ENCODE results near the gene EPHA2.
"Not testable (repeated sequence)": the region's sequence is repeated elsewhere in the genome, so short reads cannot be mapped to it uniquely, and the experiment has no call there.

Gene EPHA2

DNA sequence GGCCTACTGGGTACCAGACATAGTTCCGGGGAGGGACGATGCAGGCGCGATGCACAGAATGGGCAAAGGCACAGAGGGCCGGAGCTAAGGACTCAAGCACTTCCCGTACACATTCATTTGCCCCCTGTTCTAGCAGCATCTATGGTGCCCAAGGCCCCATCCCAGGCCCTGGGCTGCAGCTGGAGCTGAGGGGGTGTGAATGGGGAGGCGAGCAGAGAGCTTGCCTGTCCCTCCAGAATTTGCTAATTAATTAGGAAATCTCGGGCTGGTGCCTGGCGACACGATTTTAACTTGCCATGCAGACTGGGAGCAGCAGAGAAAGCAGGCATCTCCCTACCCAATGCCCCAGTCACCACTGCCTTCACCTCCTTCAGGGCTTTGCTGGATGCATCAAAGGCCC, 35.9 kb downstream of the EPHA2 start:
- DNase-seq (ENCODE audit: low read depth in 2 of 2): no peak

DNA sequence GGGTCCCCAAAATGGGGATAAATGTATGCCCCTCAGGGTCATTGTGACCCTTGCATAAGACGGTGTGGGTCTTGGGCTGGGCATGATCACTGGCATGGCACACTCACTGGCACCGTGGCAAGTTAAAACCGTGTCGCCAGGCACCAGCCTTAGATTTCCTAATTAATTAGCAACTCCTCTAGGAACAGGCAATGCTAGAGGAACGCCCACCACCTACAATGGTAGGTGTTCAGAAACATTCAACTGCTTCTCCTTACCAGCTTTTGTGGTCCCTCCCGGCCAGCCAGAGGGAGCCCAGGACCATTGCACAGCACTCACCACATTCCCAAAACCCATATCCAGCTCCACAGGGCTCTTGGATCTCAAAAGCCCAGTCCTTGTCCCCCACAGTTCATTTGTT, 36.4 kb downstream of the EPHA2 start:
- DNase-seq (ENCODE audit: low read depth in 2 of 2): no peak

DNA sequence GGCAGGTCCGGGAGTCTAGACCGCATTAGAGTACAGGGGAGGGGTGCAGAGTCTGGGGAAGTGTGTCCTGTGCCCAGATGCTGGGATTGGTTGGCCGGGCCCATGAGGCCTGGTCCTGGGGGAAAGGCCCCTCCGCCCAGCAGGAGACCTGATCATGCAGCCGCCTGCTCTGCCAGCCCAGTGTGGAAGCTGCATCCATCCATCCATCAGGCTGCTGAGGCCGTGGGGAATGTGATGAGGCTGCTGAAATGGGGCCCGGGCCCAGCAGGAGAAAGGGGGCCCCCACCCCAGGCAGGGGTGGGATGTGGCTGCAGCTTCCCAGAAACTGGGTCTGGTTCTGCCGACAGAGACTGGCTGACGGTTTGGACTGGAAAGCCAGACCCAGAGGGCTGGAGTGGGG, 37.2 kb downstream of the EPHA2 start:
- no peak for DNase-seq (ENCODE audit: low read depth in 2 of 2)

GRCh38 chr1:16117936-16118335, 37.9 kb downstream of the EPHA2 start:
- DNase-seq (ENCODE audit: low read depth in 2 of 2): no peak

GRCh38 chr1:16117369-16117768, 38.5 kb downstream of the EPHA2 start:
- no peak for DNase-seq (ENCODE audit: low read depth in 2 of 2)

DNA sequence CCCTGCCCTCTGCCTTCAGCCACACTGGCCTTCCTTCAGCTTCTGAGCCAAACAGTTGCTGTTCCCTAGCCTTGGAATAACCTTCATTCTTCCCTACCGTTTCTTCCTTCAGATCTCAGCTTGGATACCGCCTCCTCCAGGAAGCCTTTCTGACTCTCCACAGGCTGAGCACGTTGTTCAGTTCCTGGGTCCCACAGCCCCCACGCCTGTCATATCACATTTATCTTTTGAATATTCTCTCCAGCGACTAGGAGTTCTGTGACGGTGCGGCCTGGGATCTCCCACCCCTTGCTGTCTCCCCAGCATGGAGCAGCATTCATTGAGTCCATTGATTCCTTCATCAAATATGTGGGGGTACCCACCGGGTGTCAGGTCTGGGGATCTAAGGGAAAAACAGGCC, 39.2 kb downstream of the EPHA2 start:
- no peak for DNase-seq (ENCODE audit: low read depth in 2 of 2)

DNA sequence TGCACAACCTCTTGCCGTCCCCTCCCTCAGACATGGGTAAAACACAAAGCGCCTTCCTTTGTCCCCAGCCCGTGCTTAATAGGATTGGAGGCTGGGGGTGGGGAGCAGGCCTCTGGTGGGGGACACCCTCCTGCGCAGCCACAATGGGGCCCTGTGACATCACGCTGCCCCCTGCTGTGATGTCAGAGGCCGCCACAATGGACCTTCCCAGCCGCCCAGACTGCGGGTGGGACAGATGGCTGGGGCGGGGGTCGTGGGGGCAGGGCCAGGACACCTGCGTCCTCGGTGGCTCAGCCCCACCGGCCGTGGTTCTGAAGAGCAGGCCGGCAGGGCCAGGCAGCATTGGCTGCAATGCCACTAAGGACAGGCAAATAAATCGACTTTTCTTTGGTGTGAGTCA, 39.9 kb downstream of the EPHA2 start:
- no peak for DNase-seq (ENCODE audit: low read depth in 2 of 2)

DNA sequence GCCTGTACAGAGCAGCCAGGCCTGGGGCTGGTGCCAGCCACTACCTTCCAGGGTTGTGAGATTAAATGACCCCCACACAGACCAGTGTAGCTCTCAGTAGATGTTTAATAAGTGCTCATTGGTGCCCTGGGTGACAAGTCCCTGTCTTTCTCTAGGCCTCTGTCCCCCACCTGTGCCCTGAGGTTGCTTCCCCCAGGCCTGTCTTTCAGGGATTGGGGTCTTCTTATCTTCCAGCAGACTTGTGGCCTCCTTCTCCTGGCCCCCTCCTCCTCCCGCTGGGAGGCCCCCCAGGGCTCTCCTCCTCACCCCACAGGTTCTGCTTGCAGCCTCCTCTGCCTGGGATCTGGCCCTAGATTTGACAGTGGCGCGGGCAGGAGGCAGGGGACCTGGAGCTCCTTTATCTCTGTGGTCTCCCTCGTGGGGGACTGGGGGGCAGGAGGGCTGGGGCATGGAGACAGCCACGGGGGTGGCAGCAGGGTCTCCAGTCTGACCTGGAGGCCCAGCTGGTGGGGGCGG, 40.3 kb downstream of the EPHA2 start:
- no peak for DNase-seq (ENCODE audit: low read depth in 2 of 2)

DNA sequence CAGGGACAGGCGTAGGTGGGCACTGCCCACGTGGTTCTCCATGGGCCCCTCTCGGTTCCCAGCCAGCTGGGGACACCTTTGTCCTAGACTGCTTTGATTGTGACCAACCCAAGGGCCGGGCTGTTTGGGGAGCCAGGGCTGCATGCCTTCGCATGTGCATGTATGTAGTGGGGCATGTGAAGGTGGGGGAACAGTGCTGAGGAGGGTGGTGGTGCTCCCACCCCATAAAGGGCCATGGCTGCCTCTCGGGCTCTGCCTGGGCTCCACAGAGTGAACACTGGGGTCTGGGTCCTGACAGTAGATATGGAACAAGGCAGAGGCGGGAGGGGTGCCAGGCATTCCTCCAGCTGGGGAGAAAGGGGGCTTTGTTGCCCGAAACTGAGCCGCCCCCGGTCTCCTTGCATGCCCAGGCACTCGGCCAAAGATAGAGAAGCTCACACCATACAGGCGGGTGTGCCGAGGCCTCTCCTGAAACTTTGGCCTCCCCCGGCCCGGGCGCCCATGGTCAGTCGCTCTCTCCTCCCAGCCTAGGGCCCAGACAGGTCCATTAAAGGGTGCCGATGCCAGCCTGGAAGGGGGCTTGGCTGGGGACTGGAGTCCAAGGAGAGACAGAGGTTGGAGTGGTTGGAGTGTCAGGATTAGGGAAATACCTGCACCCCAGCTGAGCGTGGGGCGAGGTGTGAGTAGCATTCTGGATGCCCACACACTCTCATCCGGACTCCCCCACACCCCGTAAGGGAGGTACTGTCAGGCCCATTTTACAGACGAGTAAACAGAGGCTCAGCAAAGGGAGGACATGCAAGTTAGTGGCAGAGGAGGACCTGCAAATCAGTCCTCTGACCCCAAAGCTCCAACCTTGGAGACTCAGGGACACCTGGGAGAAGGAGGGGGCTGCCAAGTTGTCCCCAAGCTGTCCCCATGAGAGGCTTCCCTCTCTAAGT, 41.1 kb downstream of the EPHA2 start:
- DNase-seq (ENCODE audit: low read depth in 2 of 2): no peak

DNA sequence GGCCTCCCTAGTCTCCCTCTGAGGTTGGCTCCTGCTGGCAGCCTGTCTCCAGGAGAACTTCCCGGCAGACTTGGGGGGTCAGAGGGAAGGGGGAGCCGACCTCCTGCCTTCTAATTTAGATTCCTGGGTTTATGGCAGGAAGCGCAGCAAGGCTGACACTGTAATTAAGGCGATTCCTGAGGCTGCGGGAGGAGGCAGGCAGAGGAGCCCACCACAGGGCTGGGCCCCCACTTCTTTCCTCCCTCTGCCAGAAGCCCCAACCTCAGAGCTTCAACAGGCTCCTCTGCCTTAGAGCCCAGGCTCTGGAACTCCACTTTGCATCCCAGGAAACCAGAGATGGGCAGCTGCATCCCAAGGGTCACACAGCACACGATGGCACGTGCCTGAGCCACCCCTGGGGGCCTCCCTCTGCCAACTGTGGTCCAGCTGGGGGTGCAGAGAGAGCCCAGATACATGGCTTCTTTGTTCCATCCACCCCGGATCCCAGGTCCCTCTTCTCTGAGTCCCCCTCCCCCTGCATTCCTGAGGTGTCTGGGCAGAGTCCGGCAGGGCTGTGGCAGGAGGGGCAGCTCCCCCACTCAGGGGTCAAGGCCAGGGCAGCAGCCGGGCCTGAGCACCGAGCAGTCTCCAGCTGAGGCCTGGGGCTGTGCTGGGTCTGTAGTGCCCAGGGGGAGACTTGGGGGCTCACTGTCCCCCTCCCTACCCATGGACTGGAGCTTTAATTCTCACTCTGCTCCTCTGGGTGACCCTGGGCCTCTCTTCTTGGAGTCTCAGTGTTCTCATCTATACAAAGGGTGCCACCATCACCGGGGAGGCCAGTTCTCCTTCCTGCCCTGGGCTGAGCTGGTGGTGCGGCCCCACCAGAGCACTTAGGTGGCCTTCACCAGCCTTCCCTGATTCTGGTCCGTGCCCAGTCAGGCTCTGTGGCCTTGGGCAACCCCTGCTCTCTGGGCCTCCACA, 43.0 kb downstream of the EPHA2 start:
- no peak for DNase-seq (ENCODE audit: low read depth in 2 of 2)

GRCh38 chr1:16111771-16112595, 43.9 kb downstream of the EPHA2 start:
- DNase-seq (ENCODE audit: low read depth in 2 of 2): no peak

- no peak for DNase-seq (ENCODE audit: low read depth in 2 of 2)
Observed at GRCh38 chr1:16110884-16111283, 45.0 kb downstream of the EPHA2 start.

DNA sequence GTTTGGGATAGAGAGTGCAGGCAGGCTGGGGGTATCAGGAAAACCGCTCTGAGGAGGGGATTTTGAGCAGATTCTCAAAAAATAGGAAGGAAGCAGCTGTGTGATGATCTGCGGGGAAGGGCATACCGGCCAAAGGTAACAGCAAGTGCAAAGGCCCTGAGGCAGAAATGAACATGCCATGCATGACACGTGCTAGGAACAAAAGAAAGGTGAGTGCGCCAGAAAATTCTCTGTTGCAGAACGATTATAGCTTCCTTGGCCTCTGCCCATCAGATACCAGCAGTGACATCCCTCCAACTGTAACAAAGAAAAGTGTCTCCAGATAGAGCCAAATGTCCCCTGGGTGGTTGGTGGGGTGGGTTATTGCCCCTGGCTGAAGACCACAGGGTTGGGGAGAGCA, 45.4 kb downstream of the EPHA2 start:
- no peak for DNase-seq (ENCODE audit: low read depth in 2 of 2)

DNA sequence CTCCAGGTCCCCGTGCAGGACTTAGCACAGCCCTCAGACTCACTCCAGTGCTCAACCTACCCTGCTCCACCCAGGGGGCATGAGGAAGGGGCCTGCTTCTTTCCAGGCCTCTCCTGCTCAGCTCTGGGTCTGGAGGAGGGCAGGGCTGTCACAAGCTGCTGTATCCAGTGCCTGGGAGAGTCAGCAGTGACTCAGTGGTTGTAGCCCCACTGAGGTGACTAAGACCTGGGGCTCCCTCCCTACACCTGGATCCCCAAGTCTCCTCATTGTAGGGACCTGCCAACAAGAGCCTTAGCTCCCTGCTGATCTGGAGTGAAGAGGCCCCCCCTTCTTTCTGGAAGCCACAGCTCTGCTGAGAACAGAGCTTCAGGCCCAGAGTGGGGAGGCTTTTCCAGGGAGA, 46.3 kb downstream of the EPHA2 start:
- no peak for DNase-seq (ENCODE audit: low read depth in 2 of 2)

DNA sequence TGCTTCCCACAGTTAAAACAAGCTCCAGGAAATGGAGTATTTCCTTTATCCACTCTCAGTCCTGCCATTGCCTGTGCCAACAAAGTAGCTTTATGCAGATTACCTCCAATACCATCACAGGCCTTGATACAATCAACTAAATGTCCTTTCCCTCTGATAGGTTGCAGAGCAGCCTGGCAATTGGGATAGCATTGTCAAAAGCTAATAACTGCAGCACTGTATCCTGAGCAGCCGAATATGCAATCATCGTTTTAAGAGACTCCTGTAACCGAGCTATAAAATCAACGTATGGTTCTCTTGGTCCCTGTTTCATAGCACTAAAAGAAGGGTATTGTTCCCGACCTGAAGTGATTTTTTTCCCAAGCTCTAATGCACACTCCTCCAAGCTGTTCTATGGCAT, 48.8 kb downstream of the EPHA2 start:
- DNase-seq (ENCODE audit: low read depth in 2 of 2): not testable (repeated sequence)

DNA sequence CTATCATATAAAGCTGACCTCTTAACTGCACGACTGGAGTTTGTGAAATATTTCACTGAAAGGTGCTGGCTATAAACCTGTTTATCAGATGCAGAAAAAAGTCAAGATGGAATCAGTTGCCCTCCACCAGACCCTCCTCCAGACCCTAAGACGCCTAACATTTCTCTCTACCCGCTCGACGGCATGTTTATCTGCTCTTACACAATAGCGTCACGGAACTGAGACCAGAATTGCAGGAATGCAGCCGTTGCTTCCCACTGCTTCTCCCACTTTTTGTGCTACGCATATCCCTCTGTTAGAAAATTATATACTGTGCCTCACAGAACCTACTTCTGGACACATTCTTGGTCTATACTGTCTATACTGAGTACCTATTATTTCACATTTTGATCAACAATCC, 54.2 kb downstream of the EPHA2 start:
- no peak for DNase-seq (ENCODE audit: low read depth in 2 of 2)

GRCh38 chr1:16099412-16099811, 56.5 kb downstream of the EPHA2 start:
- no peak for DNase-seq (ENCODE audit: low read depth in 2 of 2)

GRCh38 chr1:16095447-16095846, 60.4 kb downstream of the EPHA2 start:
- DNase-seq (ENCODE audit: low read depth in 2 of 2): no peak

GRCh38 chr1:16094453-16095158, 61.3 kb downstream of the EPHA2 start:
- DNase-seq (ENCODE audit: low read depth in 2 of 2): no peak

DNA sequence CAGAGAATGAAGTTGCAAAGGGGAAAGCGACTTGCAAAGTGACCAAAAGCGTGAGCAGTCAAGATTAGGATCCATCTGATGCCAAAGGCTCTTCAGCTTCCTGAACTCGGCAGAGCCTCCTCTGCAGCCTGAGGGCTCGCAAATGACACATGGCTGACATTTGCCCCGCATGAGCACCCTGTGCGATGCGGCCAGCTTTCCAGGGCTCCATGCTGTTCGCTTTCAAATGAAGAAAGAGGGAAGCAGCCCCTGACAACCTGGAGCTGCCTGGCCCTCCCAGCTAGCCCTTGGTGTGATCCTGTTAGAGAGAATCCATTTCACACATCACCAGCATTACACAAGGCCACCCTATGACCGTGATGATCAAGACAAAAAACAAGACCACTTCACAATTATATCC, 62.3 kb downstream of the EPHA2 start:
- no peak for DNase-seq (ENCODE audit: low read depth in 2 of 2)

All from stimulated activated CD8-positive, alpha-beta memory T cell treated with anti-CD3 and anti-CD28 coated beads, Interleukin-2, amount 100 ng/mL, for 1 hour (primary cell).